Endothelial cell of umbilical vein (primary cell): Measurements from ENCODE around the gene GMCL1. TPM values are rescaled to one million over a fixed set of nuclear protein-coding genes. Genes with fewer than 3 reads are reported as not detected.

Experiments
- BruUV-seq: library from RNA; stranded (reverse); fragments of 400-500 nt; replicated peaks from 2 replicates; lab custom pipeline; 2021; lab: Mats Ljungman, UMichigan
- CTCF ChIA-PET: fragments of 300-600, 350-600 bp; sonication (Branson Sonifier 250); formaldehyde crosslinking; loops from one replicate; lab custom pipeline; 2021; ENCODE audit warnings: antibody characterized with exemption, inconsistent platforms; lab: Charles Lee
- POLR2A ChIA-PET: fragments of 300-600, 350-600 bp; sonication (Branson Sonifier 250); formaldehyde crosslinking; loops from one replicate; lab custom pipeline; 2021; ENCODE audit warnings: antibody characterized with exemption, inconsistent platforms; lab: Charles Lee
- DNase-seq: peaks from one replicate; pipeline ENCODE4 v3.0.0-alpha.2; 2011; ENCODE audit warnings: low read depth, low spot score
- FAIRE-seq: peaks from 2 replicates; lab custom pipeline; 2011; peaks lifted over from hg19 to GRCh38; lab: Jason Lieb, UNC
- H2AFZ ChIP-seq: 2 replicates; pipeline ENCODE4 v1.6.0; 2012; ENCODE audit warnings: low read depth, low read length, control low read depth, inconsistent platforms
- H3K27ac ChIP-seq: 2 replicates; pipeline ENCODE4 v1.5.1; 2011; ENCODE audit warnings: low read depth, mild to moderate bottlenecking, control low read depth, low read length, moderate library complexity; ENCODE audit not compliant: insufficient read depth
- H3K27me3 ChIP-seq, 2 experiments: 2 replicates each; pipeline versions ENCODE4 v1.6.0 to v1.6.1; 2011; ENCODE audit warnings: low read length in 2 of 2, mixed read lengths in 1 of 2; ENCODE audit not compliant: control insufficient read depth in 2 of 2, insufficient read depth in 2 of 2
- H3K36me3 ChIP-seq, 2 experiments: 2 replicates in 1 of 2; 3 replicates in 1 of 2; pipeline ENCODE4 v1.5.1; 2011; ENCODE audit warnings: low read length in 2 of 2, mild to moderate bottlenecking in 1 of 2, moderate library complexity in 1 of 2; ENCODE audit not compliant: control insufficient read depth in 2 of 2, insufficient read depth in 2 of 2; ENCODE audit errors: extremely low read depth in 1 of 2
- H3K4me1 ChIP-seq: 3 replicates; pipeline ENCODE4 v1.5.1; 2011; ENCODE audit warnings: mild to moderate bottlenecking, low read length; ENCODE audit not compliant: control insufficient read depth, insufficient read depth; ENCODE audit errors: extremely low read depth
- H3K4me2 ChIP-seq: 2 replicates; pipeline ENCODE4 v1.6.1; 2011; ENCODE audit warnings: low read length, control low read depth, mixed read lengths; ENCODE audit not compliant: insufficient read depth
- H3K4me3 ChIP-seq, 3 experiments: fragments of 200-600 bp in 1 of 3; sonication (generic), shearing (Covaris generic) in 1 of 3; replicated peaks in 1 of 3; 2 replicates each; pipeline ENCODE4 v1.5.1; 2011 to 2016; ENCODE audit warnings: control low read depth in 3 of 3, low read length in 3 of 3, mild to moderate bottlenecking in 2 of 3, inconsistent platforms in 1 of 3, low read depth in 1 of 3, moderate library complexity in 1 of 3; ENCODE audit not compliant: insufficient read depth in 1 of 3
- H3K79me2 ChIP-seq: 2 replicates; pipeline ENCODE4 v1.6.0; 2012; ENCODE audit warnings: low read length, inconsistent platforms; ENCODE audit not compliant: control insufficient read depth, insufficient read depth
- H3K9ac ChIP-seq: replicated peaks from 2 replicates; pipeline ENCODE3; 2011; ENCODE audit warnings: low read length, control low read depth; ENCODE audit not compliant: insufficient read depth; ENCODE audit errors: extremely low read depth
- H3K9me1 ChIP-seq: replicated peaks from 3 replicates; pipeline ENCODE4 v1.6.0; 2011; ENCODE audit warnings: mild to moderate bottlenecking, low read length; ENCODE audit not compliant: control insufficient read depth, insufficient read depth; ENCODE audit errors: extremely low read depth
- H3K9me3 ChIP-seq: replicated peaks from 2 replicates; pipeline ENCODE4 v1.5.1; 2012; ENCODE audit warnings: low read length, inconsistent platforms; ENCODE audit not compliant: control insufficient read depth, insufficient read depth
- H4K20me1 ChIP-seq: replicated peaks from 2 replicates; pipeline ENCODE3; 2011; ENCODE audit warnings: mild to moderate bottlenecking, low read length; ENCODE audit not compliant: control insufficient read depth, insufficient read depth; ENCODE audit errors: extremely low read depth
- CTCF ChIP-seq, 2 donors: IDR thresholded peaks; 1 replicate in 1 of 2; 2 replicates in 1 of 2; pipeline ENCODE4 v1.5.1; 2011; ENCODE audit warnings: low read length in 2 of 2, mild to moderate bottlenecking in 2 of 2, moderate library complexity in 2 of 2, control low read depth in 1 of 2, inconsistent platforms in 1 of 2, low read depth in 1 of 2; ENCODE audit not compliant: insufficient read depth in 1 of 2; ENCODE audit errors: extremely low read depth in 1 of 2
- EZH2 ChIP-seq: IDR thresholded peaks from 2 replicates; pipeline ENCODE4 v1.6.1; 2012; ENCODE audit warnings: borderline replicate concordance, low read depth, mild to moderate bottlenecking, moderate library complexity, low read length, inconsistent platforms; ENCODE audit not compliant: severe bottlenecking
- FOS ChIP-seq: IDR thresholded peaks from 2 replicates; pipeline ENCODE4 v1.6.1; 2011; ENCODE audit warnings: mild to moderate bottlenecking, low read length, moderate library complexity, borderline replicate concordance; ENCODE audit not compliant: insufficient read depth
- GATA2 ChIP-seq: IDR thresholded peaks from 2 replicates; pipeline ENCODE4 v1.7.0; 2011; ENCODE audit warnings: low read depth, mild to moderate bottlenecking, moderate library complexity, mixed read lengths, low read length; ENCODE audit not compliant: insufficient read length, insufficient read depth
- JUN ChIP-seq: IDR thresholded peaks from 2 replicates; pipeline ENCODE4 v1.6.1; 2011; ENCODE audit warnings: borderline replicate concordance, low read depth; ENCODE audit not compliant: insufficient read length, insufficient read depth
- MYC ChIP-seq: IDR thresholded peaks from one replicate; pipeline ENCODE4 v1.6.1; 2011; ENCODE audit warnings: mild to moderate bottlenecking, low read depth, low read length
- POLR2A ChIP-seq: IDR thresholded peaks from 2 replicates; pipeline ENCODE4 v1.6.1; 2012; ENCODE audit warnings: low read depth, mild to moderate bottlenecking, control low read depth, low read length
- POLR2AphosphoS5 ChIP-seq: IDR thresholded peaks from 2 replicates; pipeline ENCODE4 v1.6.1; 2012; ENCODE audit warnings: low read depth, mild to moderate bottlenecking, control low read depth, low read length, moderate library complexity; ENCODE audit not compliant: insufficient read depth
- dilution Hi-C: fragments of 300-500 bp; cut with MboI; formaldehyde crosslinking; loops from one replicate; pipeline ENCODE4 v1.15.0; 2019; ENCODE audit warnings: low sequenced_read_pairs; ENCODE audit not compliant: extremely low pct_ligation_motif_present
- intact Hi-C: fragments of 100-400 bp; cut with micrococcal nuclease; formaldehyde crosslinking; loops from one replicate; pipeline ENCODE4 v1.10.0; 2022
- polyA plus RNA-seq, 4 experiments: library from polyadenylated mRNA; depleted of rRNA in 3 of 4; stranded (reverse) in 3 of 4; unstranded in 1 of 4; fragments of >200 nt; gene quantifications; 2 replicates each; pipeline versions ENCODE4 v1.2.1 to v1.2.3, GENCODE V29; 2011 to 2012; ENCODE audit warnings: missing spikeins in 1 of 4
- total RNA-seq: library from RNA; stranded (reverse); gene quantifications from 2 replicates; pipeline ENCODE4 v1.2.3, GENCODE V29; 2021
- TF ChIP-seq, protein P1 (sequence below): IDR thresholded peaks from 2 replicates; pipeline ENCODE4 v1.6.1; 2011; ENCODE audit not compliant: insufficient read depth, insufficient read length

GMCL1 gene
- total and polyA plus RNA-seq, 2 donors (not counting 3 experiments of a cell fraction or from before 2014, with no cell fraction given) = 4.2 to 14.6 TPM

- Histone ChIP-seq H4K20me1 (no peaks in the 10 kb centered on the region), H3K9ac (peak overlapping the region; percentile 69), H3K27me3 (no peaks in the 10 kb centered on the region), H3K9me3 (no peaks in the 10 kb centered on the region), H2AFZ (peak overlapping the region; percentile 80), H3K9me1 (no peaks in the 10 kb centered on the region), H3K36me3 (no peaks in the 10 kb centered on the region), H3K4me2 (peak overlapping the region; percentile 79), H3K27ac (no peak overlapping the region), H3K4me3 (peak overlapping the region in 1 of 3 experiments; percentile 61), H3K4me1 (peaks cover 20% of the 10 kb centered on the region), H3K79me2 (no peaks in the 10 kb centered on the region)
- ChIA-PET POLR2A (interaction anchor here (0.6 kb wide), 1 partner anchor 396 kb away, joined by 10 read pairs; no protein-coding TSS in a partner anchor), CTCF (interaction anchor here (1.8 to 2.0 kb wide), 2 partner anchors 57 to 73 kb away, joined by 7 to 12 read pairs; no protein-coding TSS in a partner anchor)
- DNase-seq (no peak), FAIRE-seq (no peak)
- no peak for TF ChIP-seq GATA2
- no peak for TF ChIP-seq POLR2A
- BruUV-seq = no TSS peak
- dilution Hi-C loops = no loop called here
- intact Hi-C loops = no loop called here
Measured at GRCh38 chr2:69797836-69798289, 31.6 kb upstream of the GMCL1 start.

DNA sequence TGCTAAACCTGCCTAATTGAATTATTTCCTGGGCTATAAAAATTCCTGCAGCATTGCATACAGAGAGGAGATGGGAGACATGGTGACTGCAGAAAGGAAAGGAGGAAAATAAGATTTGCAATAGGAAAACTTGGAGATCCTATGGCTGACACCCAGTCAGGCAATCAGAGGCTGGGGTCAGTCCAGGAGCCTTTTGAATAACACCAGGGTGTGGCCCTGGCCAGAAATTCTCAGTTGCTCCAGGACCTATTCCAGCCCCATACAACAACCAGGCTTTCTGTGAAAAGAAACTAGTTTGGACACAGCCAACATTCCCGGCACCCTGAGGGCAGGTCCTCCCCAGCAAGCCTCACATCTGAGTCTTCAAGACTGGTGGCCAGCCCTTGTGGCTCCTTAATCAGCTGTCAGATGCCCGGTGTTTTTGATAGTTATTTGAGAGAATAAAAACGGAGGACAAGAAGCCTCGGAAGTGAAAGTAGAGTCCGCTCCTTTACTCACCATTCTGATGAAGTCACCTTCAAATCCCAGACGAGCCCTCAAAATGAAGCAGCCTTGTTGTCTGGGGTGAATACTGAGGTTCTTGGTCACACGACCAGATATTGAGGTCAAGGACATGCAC lies 31.1 kb upstream of the GMCL1 start:
- peak; percentile 73 for FAIRE-seq
- Histone ChIP-seq H3K9me3 (no peaks in the 10 kb centered on the region), H3K27me3 (no peaks in the 10 kb centered on the region), H3K79me2 (no peaks in the 10 kb centered on the region), H3K4me2 (peak overlapping the region; percentile 79), H3K27ac (peak overlapping the region; percentile 69), H3K4me3 (peak overlapping the region; percentile 2 to 61 (median 10)), H3K36me3 (no peaks in the 10 kb centered on the region), H3K9me1 (no peaks in the 10 kb centered on the region), H4K20me1 (no peaks in the 10 kb centered on the region), H3K4me1 (peaks cover 20% of the 10 kb centered on the region), H3K9ac (peak overlapping the region; percentile 69), H2AFZ (peak overlapping the region; percentile 80)
- intact Hi-C loops = no loop called here
- CTCF ChIA-PET = interaction anchor here (1.8 to 11.1 kb wide), 4 partner anchors 10 to 73 kb away, joined by 7 to 106 read pairs (median 18); no protein-coding TSS in a partner anchor
- TF ChIP-seq CTCF (IDR thresholded peaks at IDR 0.05; ENCODE audit: extremely low read depth in 1 of 2, insufficient read depth in 1 of 2, low read depth in 1 of 2, low read length in 2 of 2) (no peak), MYC (no peak), POLR2AphosphoS5 (no peak), GATA2 (no peak), FOS (no peak), EZH2 (no peak), JUN (no peak), POLR2A (no peak)
- TF ChIP-seq, protein P1, sequence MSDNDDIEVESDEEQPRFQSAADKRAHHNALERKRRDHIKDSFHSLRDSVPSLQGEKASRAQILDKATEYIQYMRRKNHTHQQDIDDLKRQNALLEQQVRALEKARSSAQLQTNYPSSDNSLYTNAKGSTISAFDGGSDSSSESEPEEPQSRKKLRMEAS = no peak
- no TSS peak for BruUV-seq
- DNase-seq = peak; percentile 19
- dilution Hi-C loops = no loop called here
- POLR2A ChIA-PET = no interaction called here
